PFSK-1 (cell line): ENCODE results near the gene GSTM4.

Experiments
- POLR2AphosphoS5 ChIP-seq: IDR thresholded peaks from 2 replicates; pipeline ENCODE4 v1.6.1; 2012; ENCODE audit warnings: low read depth, mild to moderate bottlenecking, control low read depth, low read length, moderate library complexity
- TF ChIP-seq, protein P1 (sequence below), 2 experiments: IDR thresholded peaks; 2 replicates each; pipeline versions ENCODE4 v1.6.1 to v1.8.0; 2011 to 2012; ENCODE audit warnings: low read depth in 2 of 2, low read length in 2 of 2, control low read depth in 1 of 2, inconsistent platforms in 1 of 2, mild to moderate bottlenecking in 1 of 2, moderate library complexity in 1 of 2; ENCODE audit not compliant: insufficient read depth in 1 of 2

- TF ChIP-seq, protein P1, sequence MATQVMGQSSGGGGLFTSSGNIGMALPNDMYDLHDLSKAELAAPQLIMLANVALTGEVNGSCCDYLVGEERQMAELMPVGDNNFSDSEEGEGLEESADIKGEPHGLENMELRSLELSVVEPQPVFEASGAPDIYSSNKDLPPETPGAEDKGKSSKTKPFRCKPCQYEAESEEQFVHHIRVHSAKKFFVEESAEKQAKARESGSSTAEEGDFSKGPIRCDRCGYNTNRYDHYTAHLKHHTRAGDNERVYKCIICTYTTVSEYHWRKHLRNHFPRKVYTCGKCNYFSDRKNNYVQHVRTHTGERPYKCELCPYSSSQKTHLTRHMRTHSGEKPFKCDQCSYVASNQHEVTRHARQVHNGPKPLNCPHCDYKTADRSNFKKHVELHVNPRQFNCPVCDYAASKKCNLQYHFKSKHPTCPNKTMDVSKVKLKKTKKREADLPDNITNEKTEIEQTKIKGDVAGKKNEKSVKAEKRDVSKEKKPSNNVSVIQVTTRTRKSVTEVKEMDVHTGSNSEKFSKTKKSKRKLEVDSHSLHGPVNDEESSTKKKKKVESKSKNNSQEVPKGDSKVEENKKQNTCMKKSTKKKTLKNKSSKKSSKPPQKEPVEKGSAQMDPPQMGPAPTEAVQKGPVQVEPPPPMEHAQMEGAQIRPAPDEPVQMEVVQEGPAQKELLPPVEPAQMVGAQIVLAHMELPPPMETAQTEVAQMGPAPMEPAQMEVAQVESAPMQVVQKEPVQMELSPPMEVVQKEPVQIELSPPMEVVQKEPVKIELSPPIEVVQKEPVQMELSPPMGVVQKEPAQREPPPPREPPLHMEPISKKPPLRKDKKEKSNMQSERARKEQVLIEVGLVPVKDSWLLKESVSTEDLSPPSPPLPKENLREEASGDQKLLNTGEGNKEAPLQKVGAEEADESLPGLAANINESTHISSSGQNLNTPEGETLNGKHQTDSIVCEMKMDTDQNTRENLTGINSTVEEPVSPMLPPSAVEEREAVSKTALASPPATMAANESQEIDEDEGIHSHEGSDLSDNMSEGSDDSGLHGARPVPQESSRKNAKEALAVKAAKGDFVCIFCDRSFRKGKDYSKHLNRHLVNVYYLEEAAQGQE (IDR thresholded peaks at IDR 0.05; ENCODE audit: insufficient read depth in 1 of 2, low read depth in 2 of 2, low read length in 2 of 2): no peak
- TF ChIP-seq POLR2AphosphoS5: no peak
These were observed 15.2 kb downstream of the GSTM4 start for GRCh38 chr1:109671067-109671466.
